ENCODE results near the gene POLK.

GRCh38 chr5:75640826-75641225, 129.1 kb downstream of the POLK start:
- TF ChIP-seq, protein P1, sequence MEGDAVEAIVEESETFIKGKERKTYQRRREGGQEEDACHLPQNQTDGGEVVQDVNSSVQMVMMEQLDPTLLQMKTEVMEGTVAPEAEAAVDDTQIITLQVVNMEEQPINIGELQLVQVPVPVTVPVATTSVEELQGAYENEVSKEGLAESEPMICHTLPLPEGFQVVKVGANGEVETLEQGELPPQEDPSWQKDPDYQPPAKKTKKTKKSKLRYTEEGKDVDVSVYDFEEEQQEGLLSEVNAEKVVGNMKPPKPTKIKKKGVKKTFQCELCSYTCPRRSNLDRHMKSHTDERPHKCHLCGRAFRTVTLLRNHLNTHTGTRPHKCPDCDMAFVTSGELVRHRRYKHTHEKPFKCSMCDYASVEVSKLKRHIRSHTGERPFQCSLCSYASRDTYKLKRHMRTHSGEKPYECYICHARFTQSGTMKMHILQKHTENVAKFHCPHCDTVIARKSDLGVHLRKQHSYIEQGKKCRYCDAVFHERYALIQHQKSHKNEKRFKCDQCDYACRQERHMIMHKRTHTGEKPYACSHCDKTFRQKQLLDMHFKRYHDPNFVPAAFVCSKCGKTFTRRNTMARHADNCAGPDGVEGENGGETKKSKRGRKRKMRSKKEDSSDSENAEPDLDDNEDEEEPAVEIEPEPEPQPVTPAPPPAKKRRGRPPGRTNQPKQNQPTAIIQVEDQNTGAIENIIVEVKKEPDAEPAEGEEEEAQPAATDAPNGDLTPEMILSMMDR (conservative IDR thresholded peaks at IDR 0.05; ENCODE audit: low read length), result no peak
- no peak for TF ChIP-seq EZH2phosphoT487 (IDR thresholded peaks at IDR 0.05; ENCODE audit: borderline replicate concordance)
